GM12865 (cell line): ENCODE data around the gene PROCA1.
A peak's percentile ranks its signal among the peaks of the same experiment; 100 is the strongest.

ENCODE experiments used
- DNase-seq: peaks from one replicate; pipeline ENCODE4 v3.0.0; 2010; ENCODE audit warnings: low read depth
- H3K4me3 ChIP-seq: 2 replicates; pipeline ENCODE4 v1.5.1; 2011; ENCODE audit warnings: mild to moderate bottlenecking, low read depth, low read length, control low read depth
- CTCF ChIP-seq: IDR thresholded peaks from 2 replicates; pipeline ENCODE4 v1.5.1; 2011; ENCODE audit warnings: low read length, control low read depth, low read depth, inconsistent platforms; ENCODE audit not compliant: insufficient read depth; ENCODE audit errors: missing control alignments

PROCA1 gene

GRCh38 chr17:28716740-28717577 is 5.3 kb upstream of the PROCA1 start:
- DNase-seq, result no peak
- no peak for TF ChIP-seq CTCF
- no peak overlapping the region for H3K4me3 ChIP-seq

- TF ChIP-seq CTCF, result no peak
- H3K4me3 ChIP-seq, result no peak overlapping the region
- DNase-seq, result no peak
Measured at GRCh38 chr17:28715217-28715616, 3.5 kb upstream of the PROCA1 start.

- DNase-seq, result no peak
Measured at GRCh38 chr17:28714281-28714680, 2.6 kb upstream of the PROCA1 start.

GRCh38 chr17:28712705-28713415 is 1.2 kb upstream of the PROCA1 start:
- H3K4me3 ChIP-seq, result no peak overlapping the region
- TF ChIP-seq CTCF, result no peak
- DNase-seq, result no peak

More at GRCh38 chr17:28714281-28714680, 2.6 kb upstream of the PROCA1 start:
- H3K4me3 ChIP-seq, result no peak overlapping the region
- TF ChIP-seq CTCF, result no peak

GRCh38 chr17:28712032-28712704 is 480 bp upstream of the PROCA1 start:
- peak; percentile 8 for TF ChIP-seq CTCF
- DNase-seq, result peak; percentile 81
- peak overlapping the region; percentile 89 for H3K4me3 ChIP-seq

- H3K4me3 ChIP-seq, result peak overlapping the region; percentile 89
- DNase-seq, result peak; percentile 91
- no peak for TF ChIP-seq CTCF
Measured at GRCh38 chr17:28710861-28711722, 596 bp downstream of the PROCA1 start.
